Activated B cell treated with CpG ODN at 0.5 μM for 24 hours (primary cell): ENCODE results near the gene POMT2. TPM values are rescaled to one million over a fixed set of nuclear protein-coding genes. Genes with fewer than 3 reads are reported as not detected.

ENCODE experiments used
- ATAC-seq: fragments of 200-7000 bp; cut with Tn5 transposase; one replicate; pipeline ENCODE4 v1.10.0; 2021; ENCODE audit warnings: low read depth, mild to moderate bottlenecking, moderate library complexity
- CTCF ChIA-PET: fragments of 350-600 bp; sonication (Branson Sonifier 250); formaldehyde crosslinking; loops from one replicate; lab custom pipeline; 2021; ENCODE audit warnings: antibody characterized with exemption; lab: Charles Lee
- POLR2A ChIA-PET: fragments of 350-600 bp; sonication (Branson Sonifier 250); formaldehyde crosslinking; loops from one replicate; lab custom pipeline; 2021; ENCODE audit warnings: antibody characterized with exemption; lab: Charles Lee
- DNase-seq: peaks from one replicate; pipeline ENCODE4 v3.0.0; 2022
- H3K27ac Mint-ChIP-seq: one replicate; pipeline ENCODE4 v1.8.0; 2020; ENCODE audit warnings: mixed read lengths
- H3K27me3 Mint-ChIP-seq: one replicate; pipeline ENCODE4 v1.8.0; 2021; ENCODE audit warnings: mixed read lengths
- H3K36me3 Mint-ChIP-seq: one replicate; pipeline ENCODE4 v1.8.0; 2021; ENCODE audit warnings: low read depth, mixed read lengths
- H3K4me1 Mint-ChIP-seq: one replicate; pipeline ENCODE4 v1.8.0; 2021; ENCODE audit warnings: mixed read lengths
- H3K4me3 Mint-ChIP-seq: one replicate; pipeline ENCODE4 v1.8.0; 2020; ENCODE audit warnings: mild to moderate bottlenecking, mixed read lengths
- H3K9me3 Mint-ChIP-seq: one replicate; pipeline ENCODE4 v1.8.0; 2020; ENCODE audit warnings: mixed read lengths
- CTCF ChIP-seq: fragments of 200-600 bp; IDR thresholded peaks from one replicate; pipeline ENCODE4 v1.8.0; 2022; ENCODE audit warnings: antibody characterized with exemption, mild to moderate bottlenecking
- intact Hi-C: fragments of 100-400 bp; cut with micrococcal nuclease; formaldehyde crosslinking; loops from one replicate; pipeline ENCODE4 v1.15.1; 2024
- total RNA-seq: library from RNA; stranded (reverse); gene quantifications from 2 replicates; pipeline ENCODE4 v1.2.3, GENCODE V29; 2022

Gene POMT2
- total RNA-seq, 1 donor from 2014 or later: 30.8 TPM

DNA sequence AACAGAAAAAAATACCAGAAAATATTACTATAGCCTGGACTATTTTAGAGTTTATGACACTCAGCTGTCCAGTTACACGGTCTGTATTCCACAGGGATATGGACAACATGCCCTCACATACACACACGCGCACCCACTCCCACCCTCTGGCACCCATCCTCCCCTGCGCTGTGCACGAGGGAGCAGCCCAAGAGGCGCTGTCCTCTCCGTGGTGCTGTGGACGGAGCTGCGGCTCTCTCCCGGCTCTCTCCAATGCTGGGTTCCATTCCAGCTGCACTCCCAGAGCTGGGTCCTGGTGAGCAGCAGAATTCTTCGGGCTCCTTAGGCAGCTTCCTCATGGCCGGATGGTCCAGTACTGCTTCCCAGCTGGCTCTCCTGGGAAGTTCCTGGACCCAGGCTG, 43.7 kb downstream of the POMT2 start:
- no peak for DNase-seq
- no peaks in the 10 kb centered on the region for H3K4me1 Mint-ChIP-seq
- H3K36me3 Mint-ChIP-seq: peaks cover 16% of the 10 kb centered on the region
- H3K27me3 Mint-ChIP-seq: peaks cover 10% of the 10 kb centered on the region
- ATAC-seq: no peak
- intact Hi-C loops: no loop called here
- ChIA-PET CTCF (no interaction called here), POLR2A (no interaction called here)
- TF ChIP-seq CTCF: no peak
- no peak overlapping the region for H3K4me3 Mint-ChIP-seq
- H3K9me3 Mint-ChIP-seq: no peaks in the 10 kb centered on the region
- no peak overlapping the region for H3K27ac Mint-ChIP-seq

GRCh38 chr14:77276295-77276935, 44.3 kb downstream of the POMT2 start:
- ChIA-PET CTCF (no interaction called here), POLR2A (no interaction called here)
- Mint-ChIP-seq H3K4me1 (no peaks in the 10 kb centered on the region), H3K27ac (no peak overlapping the region), H3K4me3 (no peak overlapping the region), H3K36me3 (peaks cover 16% of the 10 kb centered on the region), H3K27me3 (peaks cover 15% of the 10 kb centered on the region), H3K9me3 (no peaks in the 10 kb centered on the region)
- no peak for TF ChIP-seq CTCF
- no peak for ATAC-seq
- intact Hi-C loops: no loop called here
- no peak for DNase-seq

DNA sequence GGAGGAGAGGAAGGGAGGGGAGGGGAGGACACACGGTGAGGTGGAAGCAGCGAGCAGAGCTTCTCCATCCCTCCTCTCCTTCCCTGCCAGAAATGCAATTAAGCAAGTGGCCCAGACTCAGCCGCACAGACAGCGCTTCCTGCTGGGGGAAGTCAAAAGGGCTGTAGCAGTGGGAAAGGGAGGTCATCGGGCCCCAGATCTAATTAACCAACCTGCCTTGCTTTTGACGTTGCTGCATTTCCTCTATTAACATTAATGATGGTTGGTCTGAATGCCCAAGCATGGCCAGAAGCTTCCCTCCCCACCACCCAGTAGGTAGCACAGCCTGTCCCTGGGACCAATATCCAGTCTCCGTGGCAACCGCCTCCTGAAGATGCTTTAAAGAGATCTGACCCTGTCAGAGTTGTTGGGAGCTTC, 45.1 kb downstream of the POMT2 start:
- CTCF ChIA-PET: no interaction called here
- H3K9me3 Mint-ChIP-seq: no peaks in the 10 kb centered on the region
- no peak for DNase-seq
- intact Hi-C loops: no loop called here
- peaks cover 16% of the 10 kb centered on the region for H3K36me3 Mint-ChIP-seq
- H3K27me3 Mint-ChIP-seq: peaks cover 18% of the 10 kb centered on the region
- no peak overlapping the region for H3K27ac Mint-ChIP-seq
- ATAC-seq: no peak
- TF ChIP-seq CTCF: no peak
- POLR2A ChIA-PET: no interaction called here
- no peaks in the 10 kb centered on the region for H3K4me1 Mint-ChIP-seq
- H3K4me3 Mint-ChIP-seq: no peak overlapping the region

GRCh38 chr14:77275041-77275580, 45.6 kb downstream of the POMT2 start:
- no peaks in the 10 kb centered on the region for H3K4me1 Mint-ChIP-seq
- intact Hi-C loops: no loop called here
- ATAC-seq (no peak), DNase-seq (no peak)
- no peak overlapping the region for H3K4me3 Mint-ChIP-seq
- no peak overlapping the region for H3K27ac Mint-ChIP-seq
- TF ChIP-seq CTCF: no peak
- H3K36me3 Mint-ChIP-seq: peaks cover 12% of the 10 kb centered on the region
- H3K27me3 Mint-ChIP-seq: peaks cover 18% of the 10 kb centered on the region
- ChIA-PET POLR2A (no interaction called here), CTCF (no interaction called here)
- H3K9me3 Mint-ChIP-seq: no peaks in the 10 kb centered on the region

- TF ChIP-seq CTCF: no peak
- ATAC-seq: no peak
- CTCF ChIA-PET: no interaction called here
- intact Hi-C loops: no loop called here
- H3K4me1 Mint-ChIP-seq: peaks cover 3% of the 10 kb centered on the region
- H3K4me3 Mint-ChIP-seq: no peak overlapping the region
- H3K27me3 Mint-ChIP-seq: peaks cover 22% of the 10 kb centered on the region
- POLR2A ChIA-PET: no interaction called here
- no peaks in the 10 kb centered on the region for H3K9me3 Mint-ChIP-seq
- DNase-seq: no peak
- H3K36me3 Mint-ChIP-seq: peaks cover 1% of the 10 kb centered on the region
- H3K27ac Mint-ChIP-seq: no peak overlapping the region
These were observed 46.9 kb downstream of the POMT2 start for GRCh38 chr14:77273796-77274195.
